GM18502 (cell line): ENCODE measurements around the gene SMC3.
"Not testable (repeated sequence)": the region's sequence is repeated elsewhere in the genome, so short reads cannot be mapped to it uniquely, and the experiment has no call there.

Source experiments
- ATAC-seq: cut with Tn5 transposase; IDR thresholded peaks from one replicate; pipeline ENCODE4 v1.9.1; 2021; ENCODE audit warnings: mild to moderate bottlenecking; ENCODE audit not compliant: unreplicated experiment, poor library complexity

The SMC3 gene

GRCh38 chr10:110619514-110620397 is 52.3 kb downstream of the SMC3 start:
- no peak for ATAC-seq

GRCh38 chr10:110620398-110620719 is 52.9 kb downstream of the SMC3 start:
- ATAC-seq, result no peak

DNA sequence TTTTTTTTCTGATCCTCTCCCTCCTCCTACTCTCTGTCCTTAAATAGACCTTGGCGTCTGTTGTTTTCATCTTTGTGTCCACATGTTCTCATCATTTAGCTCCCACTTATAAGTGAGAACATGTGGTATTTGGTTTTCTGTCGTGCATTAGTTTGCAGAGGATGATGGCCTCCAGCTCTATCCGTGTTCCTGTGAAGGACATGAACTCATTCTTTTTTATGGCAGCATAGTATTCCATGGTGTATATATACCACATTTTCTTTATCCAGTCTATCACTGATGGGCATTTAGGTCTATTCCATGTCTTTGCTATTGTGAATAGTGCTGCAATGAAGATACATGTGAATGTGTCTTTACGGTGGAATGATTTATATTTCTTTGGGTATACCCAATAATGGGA is 55.8 kb downstream of the SMC3 start:
- ATAC-seq, result not testable (repeated sequence)

DNA sequence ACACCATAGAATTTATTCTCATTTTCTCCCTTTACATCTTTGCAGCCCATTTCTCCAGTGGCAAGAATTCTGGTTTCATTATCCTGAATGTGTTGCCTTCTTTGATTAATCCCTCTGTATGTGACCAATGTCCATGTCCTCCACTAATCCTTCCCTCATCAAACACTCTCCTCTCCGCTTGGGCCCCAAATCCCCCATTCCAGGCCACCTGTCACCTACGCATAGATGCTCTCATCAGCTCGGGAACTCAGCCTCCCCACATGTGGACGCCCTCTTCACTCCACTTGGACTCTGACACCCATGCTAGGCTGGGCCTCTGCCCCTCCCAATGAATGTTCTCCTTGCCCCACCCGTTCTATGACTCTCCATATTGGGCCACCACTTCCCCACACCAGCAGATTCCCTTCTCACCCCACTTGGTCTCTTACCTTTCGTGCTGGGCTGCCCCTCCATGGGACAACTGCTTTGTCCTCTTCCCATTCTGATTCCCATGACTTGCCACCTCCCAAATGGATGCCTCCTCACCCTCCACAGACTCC is 57.9 kb downstream of the SMC3 start:
- ATAC-seq, result no peak

- ATAC-seq, result no peak
These were observed 58.7 kb downstream of the SMC3 start for GRCh38 chr10:110625951-110626855.

DNA sequence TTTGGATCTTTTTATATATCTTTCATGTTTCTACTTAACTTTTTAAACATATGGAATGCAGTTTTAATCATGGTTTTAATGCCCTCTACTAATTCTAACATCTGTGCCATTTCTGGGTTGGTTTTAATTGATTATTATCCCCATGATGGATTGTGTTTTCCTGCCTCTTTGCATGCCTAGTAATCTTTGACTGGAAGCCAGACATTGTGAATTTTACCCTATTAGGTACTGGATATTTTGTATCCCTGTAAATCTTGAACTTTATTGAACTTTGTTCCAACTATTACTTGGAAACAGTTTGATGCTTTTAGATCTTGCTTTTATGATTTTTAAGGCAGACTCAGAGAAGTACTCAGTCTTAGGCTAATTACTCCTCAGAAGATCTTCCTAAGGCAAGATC is 60.7 kb downstream of the SMC3 start:
- no peak for ATAC-seq

GRCh38 chr10:110629680-110630191 is 62.2 kb downstream of the SMC3 start:
- ATAC-seq, result no peak

DNA sequence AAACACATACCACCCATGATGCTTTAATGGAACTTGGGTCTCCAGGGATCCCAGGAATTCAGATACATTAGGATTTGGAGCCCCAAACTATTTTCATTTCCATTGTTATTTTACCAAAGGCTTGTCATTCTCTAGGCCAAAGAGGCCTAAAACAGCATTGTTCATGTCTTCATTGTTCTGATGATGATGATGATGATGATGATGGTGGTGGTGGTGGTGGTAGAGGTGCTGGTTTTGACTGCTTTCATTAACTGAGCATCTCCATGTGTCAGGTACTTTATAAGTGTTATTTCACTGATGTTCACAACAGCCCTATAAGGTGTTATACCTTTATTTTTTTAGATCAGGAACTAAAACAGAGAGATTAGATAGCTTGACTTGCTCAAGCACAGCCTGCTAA is 64.4 kb downstream of the SMC3 start:
- no peak for ATAC-seq

DNA sequence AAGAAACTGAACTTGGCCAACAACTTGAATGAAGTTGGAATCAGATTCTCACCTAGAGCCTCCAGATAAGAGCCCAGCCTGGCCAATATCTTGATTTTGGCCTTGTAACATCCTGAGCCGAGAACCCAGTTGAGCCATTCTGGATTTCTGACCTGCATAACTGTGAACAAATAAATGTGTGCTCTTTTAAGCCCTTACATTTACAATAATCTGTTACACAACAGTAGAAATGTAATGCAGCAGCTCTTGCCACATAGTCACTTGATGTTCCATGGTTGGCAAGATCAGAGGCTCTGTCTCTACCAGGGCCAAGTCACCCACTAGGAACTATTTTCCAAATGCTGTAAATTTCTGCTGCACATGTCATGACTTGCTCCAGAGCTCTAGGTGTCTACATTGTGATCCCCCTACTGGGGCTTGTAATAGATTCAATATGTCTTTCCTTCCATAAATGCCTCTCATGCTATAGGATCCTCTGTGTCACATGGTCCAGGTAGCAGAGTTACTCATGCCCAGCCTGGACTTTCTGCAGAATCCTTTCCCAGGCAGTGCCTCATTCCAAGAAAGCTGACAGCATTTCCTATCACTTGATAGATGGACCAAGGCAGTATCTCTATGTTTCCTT is 65.2 kb downstream of the SMC3 start:
- no peak for ATAC-seq

DNA sequence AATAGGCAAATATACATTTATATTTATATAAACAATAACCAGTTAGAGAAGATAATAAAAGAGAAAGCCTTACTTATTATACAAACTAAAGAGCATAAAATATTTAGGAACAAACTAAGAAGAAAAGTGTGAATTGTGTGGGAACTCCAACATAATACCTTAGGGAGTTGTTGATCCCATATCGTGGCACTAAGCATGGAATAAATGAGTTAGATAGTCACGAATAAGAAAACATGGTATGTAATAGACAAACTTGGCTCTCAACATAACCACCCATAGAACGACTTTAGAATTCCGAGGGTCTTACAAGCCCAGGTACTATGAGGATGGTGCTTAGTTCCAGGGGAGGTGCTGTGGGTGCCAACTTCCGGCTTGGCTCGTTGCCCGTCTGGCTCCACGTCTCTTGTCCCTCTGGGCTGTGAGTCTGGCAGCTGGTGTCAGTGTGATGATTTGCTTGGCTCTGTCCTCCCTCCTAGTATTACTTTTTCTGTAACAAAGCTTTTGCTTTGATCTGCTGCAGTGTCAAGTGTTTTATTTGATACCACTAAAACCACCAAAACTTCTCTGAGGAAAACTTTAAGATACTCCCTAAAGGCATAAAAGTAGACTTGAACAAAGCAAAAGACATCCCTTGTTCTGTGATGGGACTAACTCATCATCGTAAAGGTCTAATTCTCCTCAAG is 67.2 kb downstream of the SMC3 start:
- no peak for ATAC-seq

- ATAC-seq, result no peak
These were observed 69.1 kb downstream of the SMC3 start for GRCh38 chr10:110636572-110636931.

DNA sequence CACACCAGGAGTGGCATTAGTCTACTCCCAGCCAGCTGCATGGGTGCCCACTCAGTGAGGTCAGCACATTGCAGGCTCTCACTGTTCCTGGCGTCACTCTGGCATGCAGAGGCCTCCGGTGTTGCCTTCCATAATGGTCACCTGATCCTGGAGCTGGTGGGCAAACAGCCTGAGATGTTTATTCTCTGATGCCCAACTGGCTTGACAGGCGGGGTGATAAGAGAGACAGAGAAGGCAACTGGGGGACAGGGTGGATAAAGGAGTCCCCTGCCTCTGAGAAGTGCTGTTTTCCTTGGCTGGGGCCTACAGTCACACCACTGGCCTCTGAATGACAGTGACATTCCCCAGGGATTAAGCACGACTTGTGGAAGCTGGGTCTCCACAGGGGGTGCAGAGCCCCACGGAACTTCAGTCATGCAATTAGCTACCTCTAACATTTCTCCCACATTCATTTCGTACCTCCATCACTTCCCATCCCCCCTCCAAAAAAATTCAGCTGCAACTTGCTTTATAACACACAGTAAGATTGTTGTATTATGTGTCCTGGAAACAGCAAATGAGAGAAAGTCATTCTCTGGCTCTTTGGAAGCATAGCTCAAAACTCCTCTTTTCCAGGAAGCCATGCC is 69.5 kb downstream of the SMC3 start:
- no peak for ATAC-seq

DNA sequence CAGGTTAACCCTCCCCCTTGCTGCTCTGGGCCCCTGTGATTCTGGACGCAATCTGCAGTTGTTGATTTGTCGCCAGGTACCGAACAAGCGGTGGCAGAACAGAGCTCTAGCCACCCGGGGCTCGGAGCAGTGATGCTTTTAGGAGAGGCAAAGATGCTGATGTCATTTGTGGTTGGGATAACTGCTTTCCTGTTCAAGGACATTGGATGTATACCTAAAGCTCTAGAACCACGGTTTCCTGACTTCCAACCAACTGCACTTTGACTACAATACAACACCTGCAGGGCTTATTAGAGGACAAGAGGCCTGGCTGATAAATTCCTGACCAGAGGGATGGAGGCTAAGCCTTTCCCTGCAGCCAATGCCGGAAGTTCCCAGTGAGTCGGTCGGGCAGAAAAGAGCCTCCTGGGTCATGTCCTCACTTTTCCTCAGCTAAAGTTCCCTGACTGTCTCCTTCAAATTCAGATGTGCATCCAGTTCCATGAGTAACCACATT is 70.1 kb downstream of the SMC3 start:
- ATAC-seq, result no peak

DNA sequence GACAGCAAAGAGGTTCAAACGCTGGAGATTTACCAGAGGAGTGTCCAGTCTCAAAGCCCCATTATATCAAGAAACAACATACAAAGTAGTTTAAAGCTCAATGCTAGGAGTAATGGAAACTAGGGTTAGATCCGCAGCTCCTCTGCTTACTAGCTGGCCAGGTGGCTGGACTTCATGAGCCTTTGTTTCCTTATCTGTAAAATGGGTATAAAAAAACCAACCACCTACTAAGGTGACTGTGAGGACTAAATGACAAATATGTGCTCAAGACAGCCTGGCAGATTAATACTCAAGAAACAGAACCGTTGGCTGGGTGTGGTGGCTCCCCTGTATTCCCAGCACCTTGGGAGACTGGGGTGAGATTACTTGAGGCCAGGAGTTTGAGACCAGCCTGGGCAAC is 70.8 kb downstream of the SMC3 start:
- ATAC-seq, result no peak

DNA sequence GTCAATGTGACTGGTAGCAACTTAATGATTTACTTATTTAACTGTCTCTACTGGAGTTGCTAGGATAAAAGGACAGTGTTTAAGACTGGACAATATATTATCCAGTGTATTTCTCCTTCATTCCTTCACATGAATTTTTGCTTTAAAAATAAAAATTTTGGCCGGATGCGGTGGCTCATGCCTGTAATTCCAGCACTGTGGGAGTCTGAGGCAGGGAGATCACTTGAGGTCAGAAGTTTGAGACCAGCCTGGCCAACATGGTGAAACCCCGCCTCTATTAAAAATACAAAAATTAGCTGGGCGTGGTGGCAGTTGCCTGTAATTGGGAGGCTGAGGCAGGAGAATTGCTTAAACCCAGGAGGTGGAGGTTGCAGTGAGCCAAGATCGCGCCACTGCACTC is 71.6 kb downstream of the SMC3 start:
- not testable (repeated sequence) for ATAC-seq

GRCh38 chr10:110639858-110640257 is 72.4 kb downstream of the SMC3 start:
- not testable (repeated sequence) for ATAC-seq

DNA sequence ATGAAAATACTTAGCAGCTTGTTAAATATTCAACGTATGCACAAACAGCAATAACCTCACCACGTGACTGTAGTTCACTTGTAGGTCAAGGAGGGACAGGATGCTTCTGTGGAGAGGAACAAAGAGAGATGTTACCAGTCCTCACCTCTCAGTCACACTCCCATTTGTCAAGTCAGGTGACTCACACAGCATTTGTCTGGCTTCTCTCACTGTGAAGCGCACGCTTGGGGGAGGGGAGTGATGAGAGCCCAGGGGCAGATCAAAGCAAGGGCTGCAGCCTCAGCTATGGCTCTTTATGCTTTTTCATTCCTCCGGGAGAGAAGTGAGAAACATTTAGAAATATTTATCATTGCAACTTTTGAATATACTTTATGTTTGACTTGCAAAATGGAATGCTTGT is 73.8 kb downstream of the SMC3 start:
- no peak for ATAC-seq

GRCh38 chr10:110642204-110643034 is 74.9 kb downstream of the SMC3 start:
- ATAC-seq, result no peak
